ENCODE data around the gene HOXC11.

Gene HOXC11

GRCh38 chr12:53963434-53964314 is 9.3 kb upstream of the HOXC11 start:
- H3K27ac ChIP-seq (replicated peaks): no peak overlapping the region
- TF ChIP-seq, protein P1, sequence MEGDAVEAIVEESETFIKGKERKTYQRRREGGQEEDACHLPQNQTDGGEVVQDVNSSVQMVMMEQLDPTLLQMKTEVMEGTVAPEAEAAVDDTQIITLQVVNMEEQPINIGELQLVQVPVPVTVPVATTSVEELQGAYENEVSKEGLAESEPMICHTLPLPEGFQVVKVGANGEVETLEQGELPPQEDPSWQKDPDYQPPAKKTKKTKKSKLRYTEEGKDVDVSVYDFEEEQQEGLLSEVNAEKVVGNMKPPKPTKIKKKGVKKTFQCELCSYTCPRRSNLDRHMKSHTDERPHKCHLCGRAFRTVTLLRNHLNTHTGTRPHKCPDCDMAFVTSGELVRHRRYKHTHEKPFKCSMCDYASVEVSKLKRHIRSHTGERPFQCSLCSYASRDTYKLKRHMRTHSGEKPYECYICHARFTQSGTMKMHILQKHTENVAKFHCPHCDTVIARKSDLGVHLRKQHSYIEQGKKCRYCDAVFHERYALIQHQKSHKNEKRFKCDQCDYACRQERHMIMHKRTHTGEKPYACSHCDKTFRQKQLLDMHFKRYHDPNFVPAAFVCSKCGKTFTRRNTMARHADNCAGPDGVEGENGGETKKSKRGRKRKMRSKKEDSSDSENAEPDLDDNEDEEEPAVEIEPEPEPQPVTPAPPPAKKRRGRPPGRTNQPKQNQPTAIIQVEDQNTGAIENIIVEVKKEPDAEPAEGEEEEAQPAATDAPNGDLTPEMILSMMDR (IDR thresholded peaks at IDR 0.05; ENCODE audit: insufficient read depth, low read length): no peak
- no peak for TF ChIP-seq GABPA (IDR thresholded peaks at IDR 0.05; ENCODE audit: low read depth)
- no peak for TF ChIP-seq REST (IDR thresholded peaks at IDR 0.05; ENCODE audit: insufficient replicate concordance, low read depth)
- TF ChIP-seq POLR2AphosphoS5 (IDR thresholded peaks at IDR 0.05; ENCODE audit: low read depth): no peak
- H3K27me3 ChIP-seq (ENCODE audit: insufficient read depth, poor library complexity, severe bottlenecking): peaks cover 100% of the 10 kb centered on the region
- no peak overlapping the region for H3K4me3 ChIP-seq (replicated peaks; ENCODE audit: insufficient read depth, low read length)
- no peak for DNase-seq (ENCODE audit: low read depth in 1 of 2, low spot score in 1 of 2)

DNA sequence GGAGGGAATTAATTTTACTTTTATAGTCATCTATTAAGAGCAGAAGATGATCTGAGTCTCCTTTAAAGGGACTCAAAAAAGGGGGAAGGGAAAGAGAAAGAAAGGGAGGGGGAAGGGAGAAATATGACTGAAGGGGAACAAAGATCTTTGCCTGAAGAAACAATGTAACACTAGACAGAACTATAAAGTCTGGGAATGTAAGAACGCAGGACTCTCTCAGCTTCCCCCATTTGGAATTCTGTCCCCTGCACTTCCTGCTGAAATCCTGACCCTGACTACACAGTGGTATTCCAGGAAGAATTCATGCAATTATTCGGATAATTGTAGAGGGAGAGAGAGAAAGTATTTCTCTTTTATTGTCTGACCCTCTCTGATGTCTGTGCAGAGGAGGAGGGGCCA is 8.6 kb upstream of the HOXC11 start:
- TF ChIP-seq REST (IDR thresholded peaks at IDR 0.05; ENCODE audit: insufficient replicate concordance, low read depth) (no peak), POLR2AphosphoS5 (IDR thresholded peaks at IDR 0.05; ENCODE audit: low read depth) (no peak), SPI1 (IDR thresholded peaks at IDR 0.05; ENCODE audit: borderline replicate concordance, low read depth) (no peak), GABPA (IDR thresholded peaks at IDR 0.05; ENCODE audit: low read depth) (no peak)
- TF ChIP-seq, protein P1 (IDR thresholded peaks at IDR 0.05; ENCODE audit: insufficient read depth, low read length): no peak
- H3K27ac ChIP-seq (replicated peaks): no peak overlapping the region
- no peak for DNase-seq (ENCODE audit: low read depth in 1 of 2, low spot score in 1 of 2)
- H3K4me3 ChIP-seq (replicated peaks; ENCODE audit: insufficient read depth, low read length): no peak overlapping the region
- H3K27me3 ChIP-seq (ENCODE audit: insufficient read depth, poor library complexity, severe bottlenecking): peaks cover 100% of the 10 kb centered on the region

- Histone ChIP-seq H3K27me3 (ENCODE audit: insufficient read depth, poor library complexity, severe bottlenecking) (peaks cover 100% of the 10 kb centered on the region), H3K27ac (replicated peaks) (no peak overlapping the region), H3K4me3 (replicated peaks; ENCODE audit: insufficient read depth, low read length) (no peak overlapping the region)
- DNase-seq (ENCODE audit: low read depth in 1 of 2, low spot score in 1 of 2): no peak
- TF ChIP-seq REST (IDR thresholded peaks at IDR 0.05; ENCODE audit: insufficient replicate concordance, low read depth) (no peak), SPI1 (IDR thresholded peaks at IDR 0.05; ENCODE audit: borderline replicate concordance, low read depth) (no peak), GABPA (IDR thresholded peaks at IDR 0.05; ENCODE audit: low read depth) (no peak), POLR2AphosphoS5 (IDR thresholded peaks at IDR 0.05; ENCODE audit: low read depth) (no peak)
- TF ChIP-seq, protein P1 (IDR thresholded peaks at IDR 0.05; ENCODE audit: insufficient read depth, low read length): no peak
Measured at GRCh38 chr12:53965281-53966084, 7.4 kb upstream of the HOXC11 start.
